Brain microvascular endothelial cell (primary cell): ENCODE results near the gene HNF1A.

Experiments used
- DNase-seq: peaks from one replicate; pipeline ENCODE4 v3.0.0-alpha.2; 2020
- H3K27ac ChIP-seq: fragments of 250-450 bp; sonication (Bioruptor Pico); 2 replicates; pipeline ENCODE4 v1.5.1; 2020; ENCODE audit warnings: mild to moderate bottlenecking, moderate library complexity
- H3K27me3 ChIP-seq: fragments of 250-450 bp; sonication (Bioruptor Pico); replicated peaks from 2 replicates; pipeline ENCODE4 v1.5.1; 2020; ENCODE audit warnings: mild to moderate bottlenecking
- H3K36me3 ChIP-seq: fragments of 250-450 bp; sonication (Bioruptor Pico); replicated peaks from 2 replicates; pipeline ENCODE4 v1.5.1; 2020; ENCODE audit warnings: mild to moderate bottlenecking
- H3K4me3 ChIP-seq: 2 replicates; pipeline ENCODE4 v1.5.1; 2011; ENCODE audit warnings: low read depth, mild to moderate bottlenecking, control low read depth, low read length, moderate library complexity
- in situ Hi-C: cut with HindIII; loops from 2 replicates; pipeline ENCODE4 v1.10.0; 2017; ENCODE audit warnings: low sequenced_read_pairs, low pct_ligation_motif_present
- TF ChIP-seq, protein P1 (sequence below): IDR thresholded peaks from 2 replicates; pipeline ENCODE4 v1.5.1; 2011; ENCODE audit warnings: low read depth, mild to moderate bottlenecking, moderate library complexity, low read length, control low read depth, inconsistent platforms; ENCODE audit errors: missing control alignments

The HNF1A gene

DNA sequence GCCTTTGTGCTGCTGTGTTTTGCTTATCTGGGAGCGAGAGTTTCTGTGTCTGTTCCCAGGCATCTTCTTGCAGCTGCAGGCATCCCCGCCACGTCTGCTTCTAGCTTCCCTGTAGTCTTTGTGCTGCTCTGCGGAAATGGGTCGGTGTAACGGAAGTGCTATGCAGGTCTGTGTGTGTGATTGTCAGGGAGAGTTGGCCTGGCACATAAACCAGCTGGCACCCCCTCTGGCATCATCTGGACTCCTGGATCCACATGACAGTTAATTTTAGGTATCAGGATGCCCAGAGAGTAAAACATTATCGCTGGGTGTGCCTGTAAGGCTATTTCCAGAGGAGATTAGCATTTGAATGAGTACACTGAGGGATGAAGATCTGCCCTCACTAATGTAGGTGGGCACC lies 70.1 kb downstream of the HNF1A start:
- DNase-seq = no peak
- in situ Hi-C loops = no loop called here
- Histone ChIP-seq H3K27ac (no peak overlapping the region), H3K27me3 (no peaks in the 10 kb centered on the region), H3K36me3 (no peaks in the 10 kb centered on the region), H3K4me3 (no peak overlapping the region)
- TF ChIP-seq, protein P1, sequence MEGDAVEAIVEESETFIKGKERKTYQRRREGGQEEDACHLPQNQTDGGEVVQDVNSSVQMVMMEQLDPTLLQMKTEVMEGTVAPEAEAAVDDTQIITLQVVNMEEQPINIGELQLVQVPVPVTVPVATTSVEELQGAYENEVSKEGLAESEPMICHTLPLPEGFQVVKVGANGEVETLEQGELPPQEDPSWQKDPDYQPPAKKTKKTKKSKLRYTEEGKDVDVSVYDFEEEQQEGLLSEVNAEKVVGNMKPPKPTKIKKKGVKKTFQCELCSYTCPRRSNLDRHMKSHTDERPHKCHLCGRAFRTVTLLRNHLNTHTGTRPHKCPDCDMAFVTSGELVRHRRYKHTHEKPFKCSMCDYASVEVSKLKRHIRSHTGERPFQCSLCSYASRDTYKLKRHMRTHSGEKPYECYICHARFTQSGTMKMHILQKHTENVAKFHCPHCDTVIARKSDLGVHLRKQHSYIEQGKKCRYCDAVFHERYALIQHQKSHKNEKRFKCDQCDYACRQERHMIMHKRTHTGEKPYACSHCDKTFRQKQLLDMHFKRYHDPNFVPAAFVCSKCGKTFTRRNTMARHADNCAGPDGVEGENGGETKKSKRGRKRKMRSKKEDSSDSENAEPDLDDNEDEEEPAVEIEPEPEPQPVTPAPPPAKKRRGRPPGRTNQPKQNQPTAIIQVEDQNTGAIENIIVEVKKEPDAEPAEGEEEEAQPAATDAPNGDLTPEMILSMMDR = no peak

DNA sequence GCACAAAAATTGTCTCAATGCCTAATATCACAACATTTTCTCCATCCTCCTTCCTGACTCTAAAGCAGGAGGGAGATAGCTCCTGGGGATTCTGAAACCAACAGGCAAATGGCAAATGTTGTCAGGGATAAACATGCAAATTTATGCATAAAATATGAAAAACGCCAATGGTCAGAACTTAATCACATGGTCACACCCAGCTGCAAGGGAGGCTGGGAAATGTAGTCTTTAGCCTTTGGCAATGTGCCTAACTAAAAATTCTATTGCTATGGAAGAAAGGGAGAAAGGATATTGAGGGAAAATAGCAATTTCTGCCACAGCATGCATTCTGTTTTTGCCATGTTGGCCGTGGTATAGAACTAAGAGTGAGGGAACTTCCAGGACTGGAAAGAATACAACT lies 72.4 kb downstream of the HNF1A start:
- in situ Hi-C loops = no loop called here
- H3K4me3 ChIP-seq = no peak overlapping the region
- peak; percentile 22 for DNase-seq
- H3K36me3 ChIP-seq = no peaks in the 10 kb centered on the region
- TF ChIP-seq, protein P1 = no peak
- H3K27ac ChIP-seq = no peak overlapping the region
- no peaks in the 10 kb centered on the region for H3K27me3 ChIP-seq
